Tibial nerve (tissue), 3 donors: Measurements from ENCODE around the gene CCDC107.

ENCODE experiments used
- CTCF ChIP-seq, 5 experiments: fragments of 200-600 bp in 3 of 5; fragments of 450-650 bp in 2 of 5; sonication (generic) in 3 of 5; IDR thresholded peaks; one replicate each; pipeline ENCODE4 v1.5.1; 2016 to 2019; ENCODE audit warnings: antibody characterized with exemption in 5 of 5, mild to moderate bottlenecking in 3 of 5, moderate library complexity in 2 of 5
- POLR2A ChIP-seq, 2 donors: fragments of 450-650 bp; IDR thresholded peaks; one replicate each; pipeline ENCODE4 v1.6.1; 2017; ENCODE audit warnings: antibody characterized with exemption in 2 of 2, mild to moderate bottlenecking in 2 of 2, moderate library complexity in 2 of 2

- TF ChIP-seq CTCF (IDR thresholded peaks at IDR 0.05) (no peak), POLR2A (IDR thresholded peaks at IDR 0.05) (no peak)
These were observed 46.0 kb downstream of the CCDC107 start for GRCh38 chr9:35703906-35704672.
